HCT116 (cell line): ENCODE measurements around the gene EXOSC10.

ENCODE experiments used
- CTCF ChIP-seq, 3 experiments: fragments of 200-600 bp in 1 of 3; sonication (generic) in 1 of 3; IDR thresholded peaks in 2 of 3; conservative IDR thresholded peaks in 1 of 3; 2 replicates each; pipeline ENCODE4 v1.5.1; 2012 to 2017; ENCODE audit warnings: low read depth in 2 of 3, low read length in 2 of 3, antibody characterized with exemption in 1 of 3, borderline replicate concordance in 1 of 3, control low read depth in 1 of 3, mild to moderate bottlenecking in 1 of 3, mixed read lengths in 1 of 3, mixed run types in 1 of 3, moderate library complexity in 1 of 3; ENCODE audit not compliant: insufficient read depth in 1 of 3
- EZH2 ChIP-seq: fragments of 200-600 bp; sonication (generic); IDR thresholded peaks from 2 replicates; pipeline ENCODE4 v1.6.1; 2017; ENCODE audit warnings: antibody characterized with exemption, mixed run types
- EZH2phosphoT487 ChIP-seq: fragments of 200-600 bp; IDR thresholded peaks from 2 replicates; pipeline ENCODE4 v1.6.1; 2018; ENCODE audit warnings: antibody characterized with exemption, borderline replicate concordance
- MAX ChIP-seq: IDR thresholded peaks from 2 replicates; pipeline ENCODE4 v1.6.1; 2012
- POLR2A ChIP-seq: IDR thresholded peaks from 2 replicates; pipeline ENCODE4 v1.7.0; 2011; ENCODE audit warnings: borderline replicate concordance; ENCODE audit not compliant: insufficient read depth, insufficient read length; ENCODE audit errors: extremely low read depth
- SP1 ChIP-seq: IDR thresholded peaks from 2 replicates; pipeline ENCODE4 v1.6.1; 2012; ENCODE audit warnings: low read depth
- ZNF274 ChIP-seq: fragments of 200-500 bp; sonication (Bioruptor generic); IDR thresholded peaks from 2 replicates; pipeline ENCODE4 v1.6.1; 2014; ENCODE audit warnings: mild to moderate bottlenecking, low read depth, low read length, inconsistent platforms
- TF ChIP-seq, protein P1 (sequence below): IDR thresholded peaks from 2 replicates; pipeline ENCODE4 v1.6.1; 2012; ENCODE audit warnings: low read depth

GRCh38 chr1:11062965-11063401 is 36.7 kb downstream of the EXOSC10 start:
- no peak for TF ChIP-seq ZNF274
- no peak for TF ChIP-seq EZH2
- no peak for TF ChIP-seq POLR2A
- TF ChIP-seq MAX: no peak
- TF ChIP-seq CTCF (IDR thresholded peaks at IDR 0.05 in 2 of 3, conservative IDR thresholded peaks at IDR 0.05 in 1 of 3; ENCODE audit: borderline replicate concordance in 1 of 3, insufficient read depth in 1 of 3, low read depth in 2 of 3, low read length in 2 of 3): no peak
- TF ChIP-seq EZH2phosphoT487: no peak
- no peak for TF ChIP-seq SP1
- TF ChIP-seq, protein P1, sequence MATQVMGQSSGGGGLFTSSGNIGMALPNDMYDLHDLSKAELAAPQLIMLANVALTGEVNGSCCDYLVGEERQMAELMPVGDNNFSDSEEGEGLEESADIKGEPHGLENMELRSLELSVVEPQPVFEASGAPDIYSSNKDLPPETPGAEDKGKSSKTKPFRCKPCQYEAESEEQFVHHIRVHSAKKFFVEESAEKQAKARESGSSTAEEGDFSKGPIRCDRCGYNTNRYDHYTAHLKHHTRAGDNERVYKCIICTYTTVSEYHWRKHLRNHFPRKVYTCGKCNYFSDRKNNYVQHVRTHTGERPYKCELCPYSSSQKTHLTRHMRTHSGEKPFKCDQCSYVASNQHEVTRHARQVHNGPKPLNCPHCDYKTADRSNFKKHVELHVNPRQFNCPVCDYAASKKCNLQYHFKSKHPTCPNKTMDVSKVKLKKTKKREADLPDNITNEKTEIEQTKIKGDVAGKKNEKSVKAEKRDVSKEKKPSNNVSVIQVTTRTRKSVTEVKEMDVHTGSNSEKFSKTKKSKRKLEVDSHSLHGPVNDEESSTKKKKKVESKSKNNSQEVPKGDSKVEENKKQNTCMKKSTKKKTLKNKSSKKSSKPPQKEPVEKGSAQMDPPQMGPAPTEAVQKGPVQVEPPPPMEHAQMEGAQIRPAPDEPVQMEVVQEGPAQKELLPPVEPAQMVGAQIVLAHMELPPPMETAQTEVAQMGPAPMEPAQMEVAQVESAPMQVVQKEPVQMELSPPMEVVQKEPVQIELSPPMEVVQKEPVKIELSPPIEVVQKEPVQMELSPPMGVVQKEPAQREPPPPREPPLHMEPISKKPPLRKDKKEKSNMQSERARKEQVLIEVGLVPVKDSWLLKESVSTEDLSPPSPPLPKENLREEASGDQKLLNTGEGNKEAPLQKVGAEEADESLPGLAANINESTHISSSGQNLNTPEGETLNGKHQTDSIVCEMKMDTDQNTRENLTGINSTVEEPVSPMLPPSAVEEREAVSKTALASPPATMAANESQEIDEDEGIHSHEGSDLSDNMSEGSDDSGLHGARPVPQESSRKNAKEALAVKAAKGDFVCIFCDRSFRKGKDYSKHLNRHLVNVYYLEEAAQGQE: no peak
